Inflammatory macrophage (primary cell): Measurements from ENCODE around the gene TENM3.

Experiments
- DNase-seq, 2 donors: peaks; one replicate each; pipeline ENCODE4 v3.0.0-alpha.2; 2020 to 2022

The TENM3 gene

GRCh38 chr4:182752158-182752910, 509.1 kb downstream of the TENM3 start:
- no peak for DNase-seq

GRCh38 chr4:182754895-182755294, 511.7 kb downstream of the TENM3 start:
- DNase-seq, result no peak

- no peak for DNase-seq
Measured at GRCh38 chr4:182756161-182756690, 513.0 kb downstream of the TENM3 start.

GRCh38 chr4:182758273-182758672, 515.1 kb downstream of the TENM3 start:
- DNase-seq, result no peak

- no peak for DNase-seq
Measured at GRCh38 chr4:182760551-182761043, 517.4 kb downstream of the TENM3 start.

- DNase-seq, result no peak
Measured at GRCh38 chr4:182764137-182764536, 520.9 kb downstream of the TENM3 start.

GRCh38 chr4:182764642-182765041, 521.4 kb downstream of the TENM3 start:
- DNase-seq, result no peak

- DNase-seq, result no peak
Measured at GRCh38 chr4:182765987-182766856, 523.0 kb downstream of the TENM3 start.

GRCh38 chr4:182766857-182767250, 523.7 kb downstream of the TENM3 start:
- DNase-seq, result no peak

GRCh38 chr4:182768838-182769237, 525.6 kb downstream of the TENM3 start:
- no peak for DNase-seq

GRCh38 chr4:182770259-182770995, 527.2 kb downstream of the TENM3 start:
- no peak for DNase-seq

GRCh38 chr4:182770996-182771514, 527.9 kb downstream of the TENM3 start:
- no peak for DNase-seq

GRCh38 chr4:182775075-182775474, 531.9 kb downstream of the TENM3 start:
- no peak for DNase-seq

- DNase-seq, result no peak
Measured at GRCh38 chr4:182776376-182777105, 533.3 kb downstream of the TENM3 start.

GRCh38 chr4:182778222-182778982, 535.2 kb downstream of the TENM3 start:
- no peak for DNase-seq

GRCh38 chr4:182786991-182787390, 543.8 kb downstream of the TENM3 start:
- no peak for DNase-seq

- no peak for DNase-seq
Measured at GRCh38 chr4:182788201-182788600, 545.0 kb downstream of the TENM3 start.

GRCh38 chr4:182789529-182789928, 546.3 kb downstream of the TENM3 start:
- no peak for DNase-seq

GRCh38 chr4:182795446-182796238, 552.4 kb downstream of the TENM3 start:
- DNase-seq, result no peak
